ENCODE data around the gene BCL2L11.
"Not testable (repeated sequence)": the region's sequence is repeated elsewhere in the genome, so short reads cannot be mapped to it uniquely, and the experiment has no call there.

The BCL2L11 gene, protein sequence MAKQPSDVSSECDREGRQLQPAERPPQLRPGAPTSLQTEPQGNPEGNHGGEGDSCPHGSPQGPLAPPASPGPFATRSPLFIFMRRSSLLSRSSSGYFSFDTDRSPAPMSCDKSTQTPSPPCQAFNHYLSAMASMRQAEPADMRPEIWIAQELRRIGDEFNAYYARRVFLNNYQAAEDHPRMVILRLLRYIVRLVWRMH

DNA sequence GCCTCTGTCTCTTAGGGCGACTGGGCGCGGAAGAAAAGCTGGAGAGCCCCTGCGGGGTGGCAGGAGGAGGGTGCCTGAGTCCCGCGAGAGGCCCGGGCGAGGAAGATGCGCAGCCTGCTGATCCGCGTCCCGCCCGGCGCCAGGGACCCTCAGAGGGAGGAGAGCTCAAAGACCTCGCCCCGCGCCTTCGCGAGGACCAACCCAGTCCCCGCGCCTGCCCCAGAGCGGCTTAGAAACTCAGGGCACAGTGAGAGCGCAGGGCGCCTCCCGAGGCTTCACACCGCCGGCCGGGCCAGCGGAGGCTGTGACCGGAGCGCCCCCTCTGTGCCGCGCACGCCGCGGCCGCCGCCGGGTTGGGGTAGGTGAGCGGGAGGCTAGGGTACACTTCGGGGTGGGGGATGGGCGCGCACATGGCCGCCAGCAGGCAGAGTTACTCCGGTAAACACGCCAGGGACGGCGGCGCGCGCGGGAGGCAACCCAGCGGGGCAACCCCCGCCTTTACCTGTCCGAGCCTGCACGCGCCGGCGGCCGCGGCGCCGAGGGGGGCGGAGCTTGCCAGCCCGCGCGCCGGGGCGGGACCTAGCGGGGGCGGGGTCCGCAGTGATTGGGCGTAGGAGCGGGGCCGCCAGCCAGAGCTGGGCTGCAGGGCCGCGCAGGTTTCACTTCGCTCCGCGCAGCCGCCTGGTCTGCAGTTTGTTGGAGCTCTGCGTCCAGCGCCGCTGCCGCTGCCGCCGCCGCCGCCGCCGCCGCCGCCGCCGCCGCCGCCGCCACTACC is at the start of gene BCL2L11:
BCL2L11 (plus strand) TSS at position 662 of the 775 bp plus-strand sequence. CDS start 2,832 bp downstream, outside the sequence.
- peak; percentile 85 to 89 for DNase-seq

DNA sequence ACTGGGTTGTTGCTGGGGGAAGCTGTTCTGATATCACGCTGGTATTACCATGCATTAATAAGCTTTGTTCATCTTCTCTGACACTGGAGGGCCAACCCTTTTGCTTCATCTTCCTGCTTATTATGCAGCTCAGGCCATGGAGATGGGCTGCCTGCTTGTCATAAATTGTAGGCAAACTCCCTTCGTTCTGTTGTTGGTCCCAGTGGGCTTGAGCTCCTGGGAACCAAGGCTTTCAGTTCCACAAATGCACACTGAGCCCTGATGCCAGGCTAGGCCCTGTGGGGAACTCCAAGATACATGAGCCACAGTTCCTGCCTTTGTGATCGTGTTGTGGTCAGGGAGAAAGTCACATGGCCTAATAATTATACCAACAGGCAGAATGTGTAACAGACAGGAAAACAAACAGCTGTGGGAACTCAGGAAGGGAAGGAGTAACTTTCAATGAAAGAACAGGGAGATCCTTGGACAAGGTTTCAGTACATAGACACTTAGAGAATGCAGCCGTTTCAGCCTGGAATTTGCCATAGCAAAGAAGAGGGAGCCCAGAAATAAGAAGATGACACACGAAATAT is 49.0 kb upstream of the BCL2L11 start:
- no peak for DNase-seq

DNA sequence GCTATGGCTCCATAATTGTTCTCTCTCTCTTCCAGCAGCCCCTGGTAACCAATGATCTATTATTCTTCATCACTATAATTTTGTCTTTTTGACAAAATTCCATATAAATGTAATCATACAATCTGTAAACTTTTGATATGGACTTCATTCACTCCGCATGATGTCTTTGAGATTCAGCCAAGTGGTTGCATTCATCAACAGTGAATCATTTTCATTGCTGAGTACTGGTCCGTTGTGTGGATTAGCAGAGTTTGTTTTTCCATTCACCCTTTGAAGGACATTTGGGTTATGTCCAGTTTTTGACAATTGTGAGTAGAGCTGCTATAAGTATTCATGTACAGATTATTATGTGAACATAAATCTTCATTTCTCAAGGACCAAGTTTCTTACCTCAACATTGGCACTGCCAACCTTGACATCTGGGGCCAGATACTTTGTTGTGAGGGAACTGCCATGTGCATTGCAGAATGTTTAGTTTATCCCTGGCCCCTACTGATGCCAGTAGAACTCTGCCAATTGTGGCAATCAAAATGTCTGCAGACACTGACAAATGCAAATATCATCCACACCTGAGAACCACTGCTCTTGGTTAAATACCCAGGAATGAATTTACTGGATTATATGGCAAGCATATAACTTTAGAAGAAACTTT is 48.4 kb upstream of the BCL2L11 start:
- no peak for DNase-seq

- DNase-seq = not testable (repeated sequence)
Observed at GRCh38 chr2:111082659-111083058, 38.1 kb upstream of the BCL2L11 start.

DNA sequence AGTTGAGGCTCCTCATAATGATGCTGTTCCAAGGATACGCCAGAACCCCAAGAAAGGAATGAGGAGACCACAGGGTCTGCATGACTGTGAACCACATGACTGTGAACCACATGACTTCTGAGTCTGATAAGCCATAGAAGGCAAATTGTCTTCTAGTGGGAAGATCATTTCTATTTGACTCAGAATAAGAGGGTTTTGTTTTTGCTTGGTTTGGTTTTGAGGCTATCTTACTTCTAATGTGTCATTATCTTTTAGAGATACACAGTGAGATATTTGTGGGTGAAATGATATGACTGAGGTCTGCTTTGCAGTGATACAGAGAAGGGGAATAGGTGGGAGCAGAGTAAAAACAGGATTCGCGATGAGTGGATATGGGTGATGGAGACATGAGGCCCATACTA is 28.9 kb upstream of the BCL2L11 start:
- DNase-seq = no peak

DNA sequence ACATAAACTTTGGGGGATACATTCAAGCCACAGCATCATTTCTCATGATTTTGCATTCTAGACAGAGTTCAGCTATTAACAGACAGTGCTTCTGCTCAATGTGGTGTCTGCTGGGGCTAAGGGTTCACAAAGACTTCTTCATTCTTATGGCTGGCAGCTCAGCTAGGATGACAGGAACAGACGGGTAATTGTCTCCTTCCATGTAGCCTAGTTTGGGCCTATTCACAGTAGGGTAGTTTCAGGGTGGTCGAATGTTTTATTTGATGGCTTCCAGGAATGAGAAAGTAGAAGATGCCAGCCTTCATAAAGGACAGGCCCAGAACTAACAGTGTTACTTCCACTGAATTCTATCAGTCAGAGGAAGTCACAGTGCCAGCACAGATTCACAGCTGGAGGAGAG is 26.0 kb upstream of the BCL2L11 start:
- DNase-seq = no peak

- DNase-seq = no peak
Observed at GRCh38 chr2:111095434-111095833, 25.3 kb upstream of the BCL2L11 start.

DNA sequence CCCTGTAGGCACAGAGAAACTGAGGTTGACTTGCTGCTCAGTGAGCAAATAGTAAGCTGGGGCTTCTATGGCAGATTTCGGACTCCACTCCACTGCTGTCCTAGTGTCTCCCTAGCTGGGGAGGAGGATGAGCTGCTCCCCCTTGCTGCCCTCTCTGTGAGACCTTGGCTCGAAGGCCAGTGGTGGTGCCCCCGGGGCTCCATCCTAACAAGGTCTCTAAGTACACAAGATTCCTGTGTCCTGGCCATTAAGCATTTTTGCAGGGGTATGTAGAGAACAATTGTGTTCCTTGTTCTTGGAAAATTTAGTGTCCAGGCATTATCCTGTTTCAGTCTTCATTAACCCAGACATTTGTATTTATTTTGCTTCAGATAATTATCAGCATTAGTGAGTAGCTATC is 21.3 kb upstream of the BCL2L11 start:
- no peak for DNase-seq

GRCh38 chr2:111100087-111100764 is 20.5 kb upstream of the BCL2L11 start:
- DNase-seq = no peak

GRCh38 chr2:111100765-111101162 is 19.9 kb upstream of the BCL2L11 start:
- DNase-seq = no peak

- DNase-seq = no peak
Observed at GRCh38 chr2:111101592-111101991, 19.1 kb upstream of the BCL2L11 start.

GRCh38 chr2:111102216-111102615 is 18.5 kb upstream of the BCL2L11 start:
- no peak for DNase-seq

DNA sequence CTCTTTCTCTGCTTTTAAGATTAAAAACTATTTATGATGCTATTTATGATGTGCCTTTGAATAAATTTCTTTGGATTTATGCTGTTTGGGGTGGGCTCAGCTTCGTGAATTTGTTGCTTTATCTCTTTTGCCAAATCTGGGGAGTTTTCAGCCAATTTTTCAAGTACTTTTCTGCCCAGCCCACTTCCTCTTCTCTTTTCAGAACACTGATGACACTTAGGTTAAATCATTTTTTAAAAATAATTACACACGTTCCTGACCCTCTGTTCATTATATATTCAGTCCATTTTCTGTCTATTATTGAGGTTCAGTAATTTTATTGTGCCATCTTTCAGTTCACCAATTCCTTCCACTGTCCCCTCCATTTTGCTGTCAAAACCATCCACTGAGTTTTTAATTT is 14.8 kb upstream of the BCL2L11 start:
- DNase-seq = no peak

- no peak for DNase-seq
Observed at GRCh38 chr2:111106706-111107105, 14.0 kb upstream of the BCL2L11 start.

- no peak for DNase-seq
Observed at GRCh38 chr2:111108745-111109271, 11.9 kb upstream of the BCL2L11 start.

GRCh38 chr2:111111101-111111755 is 9.5 kb upstream of the BCL2L11 start:
- no peak for DNase-seq

GRCh38 chr2:111113838-111114237 is 6.9 kb upstream of the BCL2L11 start:
- DNase-seq = no peak

GRCh38 chr2:111116011-111116746 is 4.5 kb upstream of the BCL2L11 start:
- no peak for DNase-seq

DNA sequence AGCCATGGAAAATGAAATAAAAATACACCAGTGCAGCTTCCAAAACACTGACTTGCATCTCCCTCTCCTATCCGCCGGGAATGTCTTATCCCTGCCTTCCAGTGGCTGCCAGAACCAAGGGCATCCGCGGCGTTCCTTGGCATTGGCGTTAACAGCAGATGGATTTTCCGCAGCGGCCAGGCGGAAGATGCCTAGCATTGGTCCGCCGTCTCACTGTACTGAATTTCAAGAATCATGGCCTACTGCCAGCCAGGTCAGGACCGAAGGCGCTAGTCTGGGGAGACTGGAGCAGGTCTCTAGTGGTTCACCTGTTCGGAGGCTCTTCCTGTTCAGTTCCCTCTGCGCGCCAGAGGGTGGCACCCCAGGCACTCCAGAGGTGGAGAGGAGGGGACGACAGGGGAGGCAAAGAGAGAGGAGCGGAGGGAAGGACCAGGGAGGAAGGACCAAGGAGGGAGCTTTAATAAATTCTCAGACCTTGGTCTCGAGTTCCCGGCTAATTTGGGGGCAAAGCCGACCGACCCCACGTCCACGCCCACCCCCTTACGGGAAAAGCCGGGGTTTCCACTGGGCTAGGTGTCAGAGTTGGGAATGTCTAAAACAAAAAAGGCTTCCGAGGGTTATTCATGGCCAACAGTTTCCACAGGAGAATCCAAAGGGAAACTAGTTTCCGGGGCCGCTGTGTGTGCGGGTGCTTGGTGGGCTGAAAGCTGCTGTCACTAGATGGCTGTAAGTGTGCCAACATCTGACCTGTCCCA is 3.7 kb upstream of the BCL2L11 start:
- peak; percentile 66 to 69 for DNase-seq

GRCh38 chr2:111117598-111118480 is 2.9 kb upstream of the BCL2L11 start:
- peak; percentile 19 to 29 for DNase-seq
